HepG2 (cell line): ENCODE results near the gene PIR. TPM values are rescaled to one million over a fixed set of nuclear protein-coding genes. Genes with fewer than 3 reads are reported as not detected.

Experiments used
- ATAC-seq: fragments of 200-7000 bp; cut with Tn5 transposase; 3 replicates; pipeline ENCODE4 v1.9.1; 2020; ENCODE audit warnings: mild to moderate bottlenecking, moderate library complexity
- BruUV-seq: library from RNA; stranded (reverse); fragments of 400-500 nt; replicated peaks from 2 replicates; lab custom pipeline; 2021; lab: Mats Ljungman, UMichigan
- CTCF ChIA-PET: fragments of 300-600 bp; formaldehyde crosslinking; extraction: SDS; loops from one replicate; lab custom pipeline; 2021; ENCODE audit warnings: low total read pairs, inconsistent platforms, low intra/inter-chr PET ratio; lab: Yijun Ruan, JAX
- POLR2A ChIA-PET: fragments of 350-600 bp; sonication (Branson Sonifier 250); formaldehyde crosslinking; loops from one replicate; lab custom pipeline; 2020; ENCODE audit warnings: antibody characterized with exemption, inconsistent platforms; lab: Yijun Ruan, JAX
- DNase-seq: peaks from one replicate; pipeline ENCODE4 v3.0.0-alpha.2; 2015; ENCODE audit warnings: low spot score
- FAIRE-seq: peaks from 3 replicates; lab custom pipeline; 2011; peaks lifted over from hg19 to GRCh38; lab: Jason Lieb, UNC
- H2AFZ ChIP-seq: one replicate; pipeline ENCODE4 v1.6.1; 2011; ENCODE audit warnings: low read length, inconsistent platforms
- H3K27ac ChIP-seq: fragments of 300-600 bp; 3 replicates; pipeline ENCODE4 v1.8.0; 2011; ENCODE audit warnings: mixed run types, mild to moderate bottlenecking, mixed read lengths, low read length, inconsistent platforms; ENCODE audit not compliant: insufficient read depth; ENCODE audit errors: extremely low read length
- H3K27me3 ChIP-seq, 2 experiments: fragments of 200-600 bp in 1 of 2; 2 replicates in 1 of 2; 3 replicates in 1 of 2; pipeline versions ENCODE4 v1.6.0 to v1.8.0; 2011; ENCODE audit warnings: low read length in 2 of 2, mild to moderate bottlenecking in 2 of 2, moderate library complexity in 2 of 2, inconsistent platforms in 1 of 2; ENCODE audit not compliant: insufficient read depth in 2 of 2, control insufficient read depth in 1 of 2
- H3K36me3 ChIP-seq, 2 experiments: fragments of 200-600 bp in 1 of 2; replicated peaks in 1 of 2; 2 replicates in 1 of 2; 3 replicates in 1 of 2; pipeline versions ENCODE4 v1.5.1 to v1.8.0; 2011; ENCODE audit warnings: low read length in 2 of 2, inconsistent platforms in 1 of 2; ENCODE audit not compliant: insufficient read depth in 2 of 2, control insufficient read depth in 1 of 2
- H3K4me1 ChIP-seq: 2 replicates; pipeline ENCODE4 v1.5.1; 2012; ENCODE audit warnings: low read length, inconsistent platforms; ENCODE audit not compliant: insufficient read depth
- H3K4me2 ChIP-seq: 2 replicates; pipeline ENCODE4 v1.6.0; 2011; ENCODE audit warnings: low read depth, low read length, inconsistent platforms
- H3K4me3 ChIP-seq, 3 experiments: fragments of 200-600 bp in 1 of 3; sonication (generic), shearing (Covaris generic) in 1 of 3; replicated peaks in 1 of 3; 2 replicates each; pipeline ENCODE4 v1.5.1; 2011 to 2016; ENCODE audit warnings: low read length in 3 of 3, inconsistent platforms in 2 of 3, low read depth in 2 of 3, mild to moderate bottlenecking in 2 of 3, control low read depth in 1 of 3, mixed read lengths in 1 of 3; ENCODE audit not compliant: insufficient read depth in 1 of 3
- H3K79me2 ChIP-seq: one replicate; pipeline ENCODE4 v1.6.1; 2011; ENCODE audit warnings: low read length, inconsistent platforms; ENCODE audit not compliant: insufficient read depth
- H3K9ac ChIP-seq: 2 replicates; pipeline ENCODE4 v1.6.0; 2011; ENCODE audit warnings: mild to moderate bottlenecking, low read depth, low read length, inconsistent platforms; ENCODE audit not compliant: insufficient read depth
- H3K9me3 ChIP-seq: 2 replicates; pipeline ENCODE4 v1.5.1; 2012; ENCODE audit warnings: mild to moderate bottlenecking, low read length
- H4K20me1 ChIP-seq: 2 replicates; pipeline ENCODE4 v1.6.0; 2011; ENCODE audit warnings: inconsistent platforms, mild to moderate bottlenecking, low read length, moderate library complexity; ENCODE audit not compliant: insufficient read depth
- ATF5 ChIP-seq: sonication (generic); formaldehyde crosslinking; IDR thresholded peaks from 2 replicates; pipeline ENCODE4 v1.4.0; 2020; ENCODE audit warnings: mild to moderate bottlenecking, low read depth, missing genetic modification reagents
- BATF2 ChIP-seq: sonication (generic); formaldehyde crosslinking; IDR thresholded peaks from 2 replicates; pipeline ENCODE4 v1.8.0; 2022; ENCODE audit warnings: mild to moderate bottlenecking, missing genetic modification reagents, moderate library complexity
- GABPA ChIP-seq, 2 experiments: IDR thresholded peaks; 2 replicates each; pipeline ENCODE4 v1.6.1; 2011 to 2016; ENCODE audit warnings: low read depth in 2 of 2, low read length in 1 of 2, missing biosample characterization in 1 of 2, missing genetic modification characterization in 1 of 2
- GPN1 ChIP-seq: sonication (generic); formaldehyde crosslinking; IDR thresholded peaks from 2 replicates; pipeline ENCODE4 v1.5.1; 2020; ENCODE audit warnings: missing genetic modification reagents, borderline replicate concordance
- HOXA3 ChIP-seq: sonication (generic); formaldehyde crosslinking; IDR thresholded peaks from 2 replicates; pipeline ENCODE4 v1.5.0; 2020; ENCODE audit warnings: missing genetic modification reagents
- MZF1 ChIP-seq: sonication (generic); formaldehyde crosslinking; IDR thresholded peaks from 2 replicates; pipeline ENCODE4 v1.8.1; 2023; ENCODE audit warnings: mild to moderate bottlenecking, missing genetic modification reagents, borderline replicate concordance
- NFKBIZ ChIP-seq: IDR thresholded peaks from 2 replicates; pipeline ENCODE4 v1.6.1; 2018; ENCODE audit warnings: missing genetic modification reagents, missing compliant biosample characterization
- NPAS2 ChIP-seq: sonication (generic); formaldehyde crosslinking; IDR thresholded peaks from 2 replicates; pipeline ENCODE4 v1.8.0; 2022; ENCODE audit warnings: mild to moderate bottlenecking, missing genetic modification reagents, borderline replicate concordance
- SRF ChIP-seq: IDR thresholded peaks from 2 replicates; pipeline ENCODE4 v1.6.1; 2011; ENCODE audit warnings: mild to moderate bottlenecking, low read depth, low read length, moderate library complexity
- ZFP82 ChIP-seq: sonication (generic); formaldehyde crosslinking; IDR thresholded peaks from 2 replicates; pipeline ENCODE4 v1.5.1; 2020; ENCODE audit warnings: mild to moderate bottlenecking, missing genetic modification reagents, borderline replicate concordance
- in situ Hi-C: cut with HindIII; loops from 2 replicates; pipeline ENCODE4 v1.10.0; 2017; ENCODE audit warnings: low pct_unique_long_range_greater_than_20kb; ENCODE audit not compliant: extremely low pct_ligation_motif_present
- intact Hi-C: fragments of 100-400 bp; cut with micrococcal nuclease; formaldehyde crosslinking; loops from one replicate; pipeline ENCODE4 v1.10.0; 2022; ENCODE audit not compliant: unreplicated experiment
- polyA plus RNA-seq, 8 experiments: library from polyadenylated mRNA; depleted of rRNA in 3 of 8; stranded (reverse) in 7 of 8; unstranded in 1 of 8; fragments of >200 nt; fragmentation: Illumina TruSeq in 4 of 8; extraction: Trizol in 4 of 8; gene quantifications; 2 replicates each; pipeline versions ENCODE4 v1.2.1 to v1.2.3, GENCODE V29; 2011 to 2016; ENCODE audit warnings: low read depth in 4 of 8, missing spikeins in 1 of 8, mixed read lengths in 1 of 8; ENCODE audit not compliant: insufficient read depth in 1 of 8
- total RNA-seq, 5 experiments: library from RNA; depleted of rRNA; stranded (reverse); fragments of >200 nt; fragmentation: Illumina TruSeq; extraction: Trizol; gene quantifications; 2 replicates each; pipeline ENCODE4 v1.2.3, GENCODE V29; 2016; ENCODE audit warnings: low read depth in 1 of 5
- TF ChIP-seq, protein P1 (sequence below): fragments of 450-650 bp; IDR thresholded peaks from 2 replicates; pipeline ENCODE4 v1.6.1; 2016

PIR gene
- total and polyA plus RNA-seq, 2 of the 13 experiments (the other 11 are each of a cell fraction or from before 2014, with no cell fraction given) = 12.2 to 38.0 TPM

- DNase-seq = no peak
- in situ Hi-C loops (no loop called here), intact Hi-C loops (no loop called here)
- no peak overlapping the region for H2AFZ ChIP-seq
- no peak overlapping the region for H3K4me2 ChIP-seq
- ChIA-PET CTCF (no interaction called here), POLR2A (no interaction called here)
- no peak for FAIRE-seq
- H3K27me3 ChIP-seq = no peaks in the 10 kb centered on the region
- no peak overlapping the region for H3K27ac ChIP-seq
- no peaks in the 10 kb centered on the region for H3K36me3 ChIP-seq
- no peaks in the 10 kb centered on the region for H4K20me1 ChIP-seq
- H3K4me3 ChIP-seq = no peak overlapping the region
- no peaks in the 10 kb centered on the region for H3K79me2 ChIP-seq
- BruUV-seq = no TSS peak
- no peak for TF ChIP-seq HOXA3
- TF ChIP-seq ATF5 (CRISPR knock-in tag) = no peak
- TF ChIP-seq BATF2 (CRISPR knock-in tag) = no peak
- TF ChIP-seq GPN1 (CRISPR knock-in tag) = no peak
- no peak for TF ChIP-seq ZFP82 (CRISPR knock-in tag)
- TF ChIP-seq MZF1 (CRISPR knock-in tag) = no peak
- no peak for TF ChIP-seq NPAS2 (CRISPR knock-in tag)
- no peak for TF ChIP-seq SRF
- TF ChIP-seq, protein P1, sequence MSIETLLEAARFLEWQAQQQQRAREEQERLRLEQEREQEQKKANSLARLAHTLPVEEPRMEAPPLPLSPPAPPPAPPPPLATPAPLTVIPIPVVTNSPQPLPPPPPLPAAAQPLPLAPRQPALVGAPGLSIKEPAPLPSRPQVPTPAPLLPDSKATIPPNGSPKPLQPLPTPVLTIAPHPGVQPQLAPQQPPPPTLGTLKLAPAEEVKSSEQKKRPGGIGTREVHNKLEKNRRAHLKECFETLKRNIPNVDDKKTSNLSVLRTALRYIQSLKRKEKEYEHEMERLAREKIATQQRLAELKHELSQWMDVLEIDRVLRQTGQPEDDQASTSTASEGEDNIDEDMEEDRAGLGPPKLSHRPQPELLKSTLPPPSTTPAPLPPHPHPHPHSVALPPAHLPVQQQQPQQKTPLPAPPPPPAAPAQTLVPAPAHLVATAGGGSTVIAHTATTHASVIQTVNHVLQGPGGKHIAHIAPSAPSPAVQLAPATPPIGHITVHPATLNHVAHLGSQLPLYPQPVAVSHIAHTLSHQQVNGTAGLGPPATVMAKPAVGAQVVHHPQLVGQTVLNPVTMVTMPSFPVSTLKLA = no peak
- TF ChIP-seq NFKBIZ (CRISPR knock-in tag) = no peak
- no peak for TF ChIP-seq GABPA (IDR thresholded peaks at IDR 0.05; ENCODE audit: low read depth, low read length)
- no peak for TF ChIP-seq GABPA (CRISPR knock-in tag; IDR thresholded peaks at IDR 0.05; ENCODE audit: low read depth)
- no peak overlapping the region for H3K9ac ChIP-seq
- H3K9me3 ChIP-seq = no peaks in the 10 kb centered on the region
- no peaks in the 10 kb centered on the region for H3K4me1 ChIP-seq
- no peak for ATAC-seq
Observed at GRCh38 chrX:15410430-15410829, 82.7 kb downstream of the PIR start.
